Measurements from ENCODE around the gene IL1RAP.

The IL1RAP gene

DNA sequence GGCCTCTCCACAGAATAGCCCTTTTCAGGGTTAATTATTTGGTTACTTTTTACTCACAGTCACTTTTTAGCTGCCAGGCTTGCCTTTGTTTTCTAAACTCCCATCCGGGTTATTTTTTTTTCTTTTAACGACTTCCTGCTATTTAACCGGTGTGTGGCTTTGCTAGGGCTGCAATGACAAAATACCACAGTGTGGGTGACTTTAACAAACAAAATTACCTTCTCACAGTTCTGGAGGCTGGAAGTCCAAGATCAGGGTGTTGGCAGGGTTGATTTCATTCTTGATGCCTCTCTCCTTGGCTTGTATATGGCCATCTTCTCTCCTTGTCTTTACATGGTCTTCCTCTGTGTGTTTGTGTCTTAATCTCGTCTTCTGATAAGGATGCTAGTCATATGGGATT is 91.5 kb downstream of the IL1RAP start:
- in situ Hi-C loops (cut with HindIII; ENCODE audit: low sequenced_read_pairs): no loop called here

DNA sequence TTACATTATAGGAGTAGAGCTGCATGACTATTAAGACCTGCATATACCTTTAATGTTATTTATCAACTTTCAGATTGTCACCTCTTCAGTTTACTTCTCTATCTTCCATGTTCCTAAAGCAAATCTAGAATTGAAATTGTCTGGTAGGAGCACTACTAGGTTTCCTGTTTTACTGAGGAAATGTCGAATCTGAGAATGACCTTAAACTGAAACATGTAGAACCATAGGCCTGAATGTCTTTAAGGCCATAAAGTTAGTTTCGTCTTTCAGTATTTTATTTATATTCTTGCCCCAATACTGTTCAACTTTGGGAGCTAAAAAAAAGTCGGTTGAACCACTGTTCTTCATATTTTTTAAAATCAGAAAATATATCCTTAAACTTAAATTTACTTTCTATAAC is 92.7 kb downstream of the IL1RAP start:
- in situ Hi-C loops (cut with HindIII; ENCODE audit: low sequenced_read_pairs): no loop called here

DNA sequence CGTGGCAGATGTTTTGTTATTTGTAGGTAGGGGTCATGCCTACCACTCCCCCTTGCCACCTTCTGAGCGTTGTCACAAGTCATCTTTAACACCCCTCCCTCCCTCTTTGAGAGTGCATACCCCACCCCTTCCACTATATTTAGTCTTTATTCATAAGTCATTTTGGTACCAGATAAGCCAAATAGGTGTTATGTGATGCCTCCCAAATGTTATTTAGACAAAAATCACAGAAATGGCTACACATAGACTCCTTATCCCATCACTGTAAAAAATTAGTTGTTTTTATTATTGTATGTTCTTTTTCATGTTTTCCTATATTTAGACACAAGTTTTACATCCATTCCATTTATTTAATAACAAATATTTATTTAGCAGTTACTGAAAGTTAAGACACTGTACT is 93.1 kb downstream of the IL1RAP start:
- in situ Hi-C loops (cut with HindIII; ENCODE audit: low sequenced_read_pairs): no loop called here

GRCh38 chr3:190608850-190609589 is 95.1 kb downstream of the IL1RAP start:
- in situ Hi-C loops (cut with HindIII; ENCODE audit: low sequenced_read_pairs): no loop called here

GRCh38 chr3:190614226-190615059 is 100.6 kb downstream of the IL1RAP start:
- in situ Hi-C loops (cut with HindIII; ENCODE audit: low sequenced_read_pairs): no loop called here

GRCh38 chr3:190615060-190615384 is 101.1 kb downstream of the IL1RAP start:
- in situ Hi-C loops (cut with HindIII; ENCODE audit: low sequenced_read_pairs): no loop called here

DNA sequence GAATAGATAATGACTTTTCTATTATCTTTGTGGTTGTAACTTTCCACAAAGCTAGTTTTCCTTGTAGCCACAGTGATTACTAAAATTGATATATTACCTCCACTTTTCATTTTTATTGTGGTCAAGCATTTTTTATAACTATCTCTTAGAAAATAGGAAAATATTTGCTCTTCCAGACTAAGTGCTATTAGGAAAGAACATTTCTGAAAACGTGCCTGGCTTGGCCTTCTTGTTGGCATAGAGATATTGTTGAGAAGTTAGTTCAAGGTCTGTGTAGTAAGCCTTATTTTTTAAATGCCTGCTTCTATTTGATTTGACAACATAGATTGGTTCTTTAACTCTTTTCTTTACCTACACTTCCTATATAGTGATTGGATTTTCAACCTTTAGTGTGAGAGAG is 101.7 kb downstream of the IL1RAP start:
- in situ Hi-C loops (cut with HindIII; ENCODE audit: low sequenced_read_pairs): no loop called here

DNA sequence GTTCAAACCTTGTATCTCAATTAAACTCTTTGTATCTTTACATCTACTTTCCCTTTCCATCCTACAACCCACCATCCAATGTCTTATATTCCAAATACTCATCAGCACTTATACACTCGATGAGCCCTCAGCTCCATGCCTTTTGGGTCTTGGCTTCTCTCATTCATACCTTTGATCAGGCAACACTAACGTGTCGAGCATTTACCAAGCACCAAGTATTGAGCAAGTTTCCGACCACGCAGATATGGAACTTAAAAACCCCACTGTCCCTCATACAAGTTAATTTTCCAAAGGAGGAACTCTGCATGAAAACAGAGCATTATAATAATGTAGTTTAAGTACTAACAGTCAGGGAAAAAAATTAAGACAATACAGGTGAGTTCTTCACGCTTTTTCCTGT is 102.8 kb downstream of the IL1RAP start:
- in situ Hi-C loops (cut with HindIII; ENCODE audit: low sequenced_read_pairs): no loop called here

DNA sequence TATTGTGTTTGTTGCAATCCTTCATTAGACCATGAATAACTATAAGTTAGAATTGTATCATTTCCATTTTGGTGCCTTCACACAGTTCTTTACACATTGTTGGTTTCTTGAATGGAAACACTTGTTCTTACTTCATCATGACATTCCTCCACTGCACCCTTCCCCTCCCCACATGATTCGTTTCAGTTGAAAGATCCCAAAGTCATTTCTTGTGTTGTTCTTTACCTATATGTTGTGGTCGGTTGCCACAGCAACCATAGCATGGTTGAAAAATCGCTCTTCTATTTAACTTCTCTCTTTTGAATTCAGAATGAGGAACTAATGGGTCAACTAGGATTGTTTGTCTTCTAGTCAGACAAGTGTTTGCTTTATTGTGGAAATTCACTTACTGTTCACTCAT is 103.3 kb downstream of the IL1RAP start:
- in situ Hi-C loops (cut with HindIII; ENCODE audit: low sequenced_read_pairs): no loop called here

DNA sequence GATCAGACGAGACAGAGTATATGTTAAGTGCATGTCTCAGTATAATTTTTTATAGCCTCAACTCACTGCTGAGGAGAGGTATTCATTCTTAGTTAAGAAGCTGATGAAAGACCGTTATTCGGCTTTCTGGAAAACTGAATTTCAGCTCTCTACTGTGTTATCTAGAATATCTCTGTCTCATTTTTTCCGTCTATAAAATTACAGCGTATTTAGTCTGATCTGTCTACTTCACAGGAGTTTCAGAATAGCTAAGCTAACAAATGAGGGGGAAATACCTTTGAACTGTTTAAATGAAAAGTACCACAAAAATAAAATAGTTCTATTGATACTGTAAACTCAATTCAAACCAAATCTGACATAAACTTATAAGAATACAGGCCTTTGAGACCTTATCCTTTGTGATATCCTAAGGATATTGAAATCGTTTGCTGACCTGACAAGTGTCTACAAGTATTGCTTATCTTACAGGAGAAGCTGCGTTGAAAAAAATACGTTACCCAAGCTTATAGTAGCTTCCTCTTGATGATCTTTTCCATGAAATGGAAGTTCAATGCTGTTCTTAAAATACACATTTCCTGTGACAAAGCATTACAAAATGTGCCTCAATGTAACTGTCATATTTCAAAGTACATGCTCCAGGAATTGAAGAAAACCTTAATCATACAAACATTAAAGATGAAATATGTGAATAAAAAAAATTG is 104.6 kb downstream of the IL1RAP start:
- in situ Hi-C loops (cut with HindIII; ENCODE audit: low sequenced_read_pairs): no loop called here

GRCh38 chr3:190619353-190619752 is 105.5 kb downstream of the IL1RAP start:
- in situ Hi-C loops (cut with HindIII; ENCODE audit: low sequenced_read_pairs): no loop called here

GRCh38 chr3:190619761-190620160 is 105.9 kb downstream of the IL1RAP start:
- in situ Hi-C loops (cut with HindIII; ENCODE audit: low sequenced_read_pairs): no loop called here

- in situ Hi-C loops (cut with HindIII; ENCODE audit: low sequenced_read_pairs): no loop called here
These were observed 107.2 kb downstream of the IL1RAP start for GRCh38 chr3:190620886-190621608.

DNA sequence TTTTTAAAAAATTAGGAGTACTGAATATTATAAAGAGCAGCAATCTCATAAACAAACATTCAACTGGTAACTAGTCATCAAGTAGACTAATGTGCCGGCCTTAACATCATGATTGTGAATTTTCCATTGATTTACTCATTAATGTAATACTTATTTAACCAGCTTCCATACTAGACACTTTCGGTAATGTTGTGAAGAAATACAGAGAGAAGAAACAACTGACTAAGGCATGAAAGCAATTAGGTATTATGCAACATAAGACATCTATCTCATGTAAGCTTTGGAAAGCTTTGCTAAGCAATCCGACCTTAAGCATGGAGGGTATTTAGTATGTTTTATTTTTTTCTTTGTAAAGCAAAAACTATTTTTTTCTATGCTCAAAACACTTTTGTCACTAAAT is 108.0 kb downstream of the IL1RAP start:
- in situ Hi-C loops (cut with HindIII; ENCODE audit: low sequenced_read_pairs): no loop called here

DNA sequence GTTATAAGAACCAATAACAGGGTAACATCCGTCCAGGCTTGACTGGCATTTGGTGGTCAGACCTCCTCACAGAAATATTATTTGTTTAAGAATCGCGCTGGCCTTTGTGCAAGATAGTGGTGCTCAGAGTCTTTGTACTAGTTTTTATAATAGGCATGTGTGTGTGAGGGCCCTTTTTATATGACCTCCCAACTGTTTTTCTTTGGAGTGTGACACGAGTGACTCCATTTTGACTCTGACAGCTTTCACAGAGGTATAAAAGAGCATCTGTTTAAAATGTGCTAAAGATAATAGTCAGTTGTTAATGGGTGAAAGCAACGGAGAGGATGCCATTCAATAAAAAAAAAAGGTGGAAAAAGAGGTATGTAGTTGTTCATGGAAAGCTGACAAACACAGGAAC is 110.4 kb downstream of the IL1RAP start:
- in situ Hi-C loops (cut with HindIII; ENCODE audit: low sequenced_read_pairs): no loop called here

- in situ Hi-C loops (cut with HindIII; ENCODE audit: low sequenced_read_pairs): no loop called here
These were observed 113.2 kb downstream of the IL1RAP start for GRCh38 chr3:190626951-190627620.

DNA sequence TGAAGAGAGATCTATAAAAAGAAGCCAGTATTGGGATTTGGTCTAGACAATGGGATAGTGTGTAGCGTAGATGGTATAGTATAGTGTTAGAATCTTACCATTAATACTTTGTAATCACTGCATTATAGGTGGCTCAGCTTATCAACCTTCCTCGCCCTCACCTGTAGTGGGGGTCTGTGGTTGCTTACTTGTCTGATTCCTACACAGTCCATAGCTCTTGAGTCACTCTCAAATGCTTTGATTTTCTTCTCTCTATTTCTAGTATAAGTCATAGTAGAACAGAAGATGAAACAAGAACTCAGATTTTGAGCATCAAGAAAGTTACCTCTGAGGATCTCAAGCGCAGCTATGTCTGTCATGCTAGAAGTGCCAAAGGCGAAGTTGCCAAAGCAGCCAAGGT is 115.2 kb downstream of the IL1RAP start:
- in situ Hi-C loops (cut with HindIII; ENCODE audit: low sequenced_read_pairs): no loop called here

DNA sequence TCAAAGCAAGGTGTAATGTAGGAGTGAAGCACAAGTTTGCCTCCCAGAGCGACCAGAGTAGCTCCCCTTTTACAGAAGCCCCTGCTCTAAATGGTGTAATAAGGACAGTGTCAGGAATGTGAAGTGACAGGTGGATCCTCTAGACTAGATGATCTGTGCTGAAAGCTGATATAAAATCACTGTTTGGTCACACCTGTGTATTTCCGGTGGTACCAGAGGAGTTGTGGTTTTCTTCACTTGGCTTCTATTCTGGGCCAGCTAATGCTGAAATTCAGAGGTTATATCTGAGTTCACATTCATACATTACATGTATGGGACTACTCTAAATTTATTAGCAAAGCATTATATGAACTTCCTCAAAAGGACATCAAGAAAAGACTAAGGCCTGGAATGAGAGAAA is 117.4 kb downstream of the IL1RAP start:
- in situ Hi-C loops (cut with HindIII; ENCODE audit: low sequenced_read_pairs): no loop called here

DNA sequence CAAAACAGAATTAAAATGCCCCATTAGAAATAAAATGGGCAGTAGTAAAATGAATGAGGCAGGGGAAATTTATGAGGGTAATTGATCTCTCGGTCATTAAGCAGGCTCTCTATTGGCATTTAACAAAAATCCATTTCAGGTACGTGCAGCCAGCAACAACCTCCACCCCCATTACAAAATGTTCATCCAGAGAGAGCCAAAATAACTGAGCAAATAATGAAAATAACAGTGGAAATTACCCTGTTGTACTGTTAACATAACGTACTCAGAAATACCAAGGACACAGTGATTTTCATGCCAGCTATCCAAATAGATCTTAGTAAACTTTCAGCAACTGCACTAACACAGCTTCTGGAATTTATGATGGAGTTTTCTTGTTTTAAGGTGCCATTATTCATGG is 127.7 kb downstream of the IL1RAP start:
- in situ Hi-C loops (cut with HindIII; ENCODE audit: low sequenced_read_pairs): no loop called here

- in situ Hi-C loops (cut with HindIII; ENCODE audit: low sequenced_read_pairs): no loop called here
These were observed 128.1 kb downstream of the IL1RAP start for GRCh38 chr3:190642016-190642415.

GRCh38 chr3:190644035-190644434 is 130.2 kb downstream of the IL1RAP start:
- in situ Hi-C loops (cut with HindIII; ENCODE audit: low sequenced_read_pairs): no loop called here

Measured in DLD1 (cell line).